NCI-H345 (cell line): ENCODE data around the gene NSF.
"Not testable (repeated sequence)": the region's sequence is repeated elsewhere in the genome, so short reads cannot be mapped to it uniquely, and the experiment has no call there.

Source experiments
- DNase-seq: peaks from one replicate; lab custom pipeline; 2025; lab: John Stamatoyannopoulos, UW

Gene NSF

DNA sequence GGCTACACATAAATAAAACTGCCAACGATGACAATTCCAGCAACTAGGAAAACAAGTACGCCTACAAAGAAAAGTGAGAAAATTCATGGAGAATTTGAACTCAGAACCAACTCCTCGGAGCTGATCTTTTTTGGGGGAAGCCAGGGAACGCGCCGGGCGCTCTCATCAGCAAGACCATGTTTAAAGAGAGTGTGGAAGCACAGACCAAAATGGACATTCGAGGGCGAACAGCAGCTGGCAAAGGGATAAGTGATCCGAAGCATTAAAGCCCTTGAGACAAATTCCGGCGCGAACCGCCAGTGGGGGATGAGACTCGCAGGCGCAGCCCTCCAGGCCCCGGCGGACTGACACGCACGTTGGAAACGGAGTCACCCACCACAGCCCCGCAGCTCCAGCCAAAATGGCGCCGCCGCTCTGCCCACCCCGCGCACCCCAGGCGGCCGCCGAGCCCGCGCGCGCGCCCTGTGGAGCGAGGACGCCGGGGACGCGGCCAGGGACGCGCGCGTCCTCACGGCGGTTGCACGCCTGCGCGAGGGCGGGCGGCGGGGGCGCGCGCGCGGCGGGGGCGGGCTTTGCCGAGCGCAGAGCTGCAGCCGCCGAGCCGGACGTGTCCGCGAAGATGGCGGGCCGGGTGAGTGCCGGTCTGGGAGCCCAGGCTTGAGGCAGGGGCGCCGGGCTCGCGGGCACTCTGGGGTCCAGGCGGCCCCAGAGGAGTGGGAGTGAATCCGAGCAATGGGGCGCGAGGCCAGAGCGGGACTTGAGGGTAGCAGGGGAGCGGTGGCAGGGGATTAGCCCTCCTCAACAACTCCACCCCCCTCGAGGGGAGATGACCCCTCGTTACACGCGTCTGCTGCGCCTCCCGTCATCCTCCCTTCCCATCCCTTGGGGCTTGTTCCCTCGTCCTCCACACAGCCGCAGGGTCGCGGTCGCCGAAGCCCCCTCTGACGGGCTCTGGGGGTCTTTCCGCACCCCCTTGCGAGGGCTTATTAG, at the start of gene NSF:
NSF (plus strand) TSS at position 513 of the 990 bp plus-strand sequence; CDS start at position 620, 107 bp downstream.
- DNase-seq: not testable (repeated sequence)

DNA sequence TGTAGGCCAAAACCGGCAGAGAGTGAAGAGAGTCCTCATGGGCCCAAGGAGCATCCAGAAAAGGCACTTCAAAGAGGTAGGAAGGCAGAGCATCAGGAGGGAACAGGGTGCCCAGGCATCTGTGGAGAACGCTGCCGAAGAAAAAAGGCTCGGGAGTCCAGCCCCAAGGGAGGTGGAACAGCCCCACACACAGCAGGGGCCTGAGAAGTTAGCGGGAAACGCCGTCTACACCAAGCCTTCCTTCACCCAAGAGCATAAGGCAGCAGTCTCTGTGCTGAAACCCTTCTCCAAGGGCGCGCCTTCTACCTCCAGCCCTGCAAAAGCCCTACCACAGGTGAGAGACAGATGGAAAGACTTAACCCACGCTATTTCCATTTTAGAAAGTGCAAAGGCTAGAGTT, 41.9 kb upstream of the NSF start:
- DNase-seq: not testable (repeated sequence)

DNA sequence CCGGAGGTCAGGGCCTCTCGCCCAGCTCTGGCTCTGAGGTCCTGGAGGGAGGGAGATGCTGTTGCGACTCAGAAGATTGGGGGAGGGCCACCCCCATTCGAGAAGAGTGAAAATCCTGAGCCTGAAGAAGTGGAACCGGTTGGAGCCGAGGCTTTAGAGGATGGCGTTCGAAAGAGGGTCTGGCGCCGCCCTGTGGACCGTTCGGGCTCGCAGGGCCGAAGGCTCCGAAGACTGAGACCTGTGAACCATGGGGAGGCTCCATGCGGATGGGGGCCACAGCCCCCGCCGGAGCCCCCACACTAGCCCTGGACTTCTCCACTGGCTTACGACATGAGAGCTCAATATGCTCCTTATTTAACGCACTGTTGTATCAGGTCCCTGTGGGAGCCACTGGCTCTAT, 31.3 kb upstream of the NSF start:
- not testable (repeated sequence) for DNase-seq

DNA sequence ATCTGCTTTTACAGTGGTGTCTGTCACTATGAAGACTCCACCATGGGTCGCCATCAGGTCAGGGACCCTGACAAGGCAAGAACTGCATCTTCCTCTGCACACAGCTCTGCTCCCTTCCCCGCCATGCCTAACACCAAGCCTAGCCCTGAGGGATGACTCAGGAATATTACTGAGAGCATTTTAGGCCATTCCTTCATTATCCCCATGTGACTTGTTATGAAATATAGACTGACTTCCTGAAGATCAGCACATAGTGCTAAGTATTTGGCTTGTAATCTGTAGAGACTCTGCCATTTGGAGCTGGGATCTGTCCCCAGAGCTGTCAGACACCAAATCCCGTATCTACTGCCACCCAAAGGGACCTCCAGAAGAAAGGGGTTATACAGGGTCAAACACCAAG, 30.4 kb upstream of the NSF start:
- not testable (repeated sequence) for DNase-seq

DNA sequence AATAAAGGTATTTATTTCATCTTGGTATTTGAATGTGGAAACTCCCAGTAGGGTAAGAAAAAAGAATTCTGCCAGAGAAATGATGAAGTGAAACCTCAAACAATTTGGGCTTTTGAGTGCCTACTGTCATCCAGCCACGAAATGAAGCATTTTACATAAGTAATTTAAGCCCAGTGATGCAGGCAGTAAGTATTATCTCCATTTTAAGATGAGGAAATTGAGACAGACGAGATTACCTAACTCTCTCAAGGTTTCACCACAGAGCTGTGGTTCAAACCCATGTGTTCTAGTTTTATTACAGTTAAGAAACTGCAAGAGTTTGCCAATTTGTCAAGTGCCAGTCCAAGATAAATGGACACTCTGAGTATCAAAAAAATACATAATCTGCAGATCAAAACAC, 24.2 kb upstream of the NSF start:
- DNase-seq: not testable (repeated sequence)

DNA sequence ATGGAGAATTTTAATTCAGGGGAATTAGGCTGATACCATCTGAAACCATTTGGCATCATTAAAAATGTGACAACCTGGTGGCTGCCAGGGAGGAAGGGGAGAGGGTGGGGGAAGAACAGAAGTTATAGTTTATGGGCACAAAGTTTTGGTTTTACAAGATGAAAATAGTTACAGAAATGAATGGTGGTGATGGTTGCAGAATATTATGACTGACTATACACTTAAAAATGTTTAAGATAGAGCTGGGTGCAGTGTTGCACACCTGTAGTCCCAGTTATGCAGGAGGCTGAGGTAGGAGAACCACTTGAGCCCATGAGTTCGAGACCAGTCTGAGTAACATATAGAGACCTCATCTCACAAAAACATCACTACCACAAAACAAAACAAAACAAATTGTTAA, 23.5 kb upstream of the NSF start:
- not testable (repeated sequence) for DNase-seq

DNA sequence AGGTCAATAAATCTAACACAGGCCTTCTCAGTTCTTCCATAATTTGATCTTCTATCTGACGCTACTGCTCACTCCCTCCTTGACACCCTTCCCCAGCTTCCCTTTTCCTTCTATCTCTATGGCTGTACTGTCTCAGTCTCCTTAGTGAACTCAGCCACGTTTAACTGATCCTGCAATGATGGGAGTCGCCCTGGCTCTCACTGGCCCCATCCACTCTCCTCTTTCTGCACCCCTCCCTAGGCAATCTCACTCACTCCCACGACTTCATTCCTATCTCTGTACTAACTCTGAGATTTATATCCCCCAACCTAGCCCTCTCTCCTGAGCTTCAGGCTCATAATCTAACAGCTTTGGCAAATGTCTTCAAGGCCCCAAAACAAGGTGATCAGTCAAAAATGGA, 18.7 kb upstream of the NSF start:
- not testable (repeated sequence) for DNase-seq

DNA sequence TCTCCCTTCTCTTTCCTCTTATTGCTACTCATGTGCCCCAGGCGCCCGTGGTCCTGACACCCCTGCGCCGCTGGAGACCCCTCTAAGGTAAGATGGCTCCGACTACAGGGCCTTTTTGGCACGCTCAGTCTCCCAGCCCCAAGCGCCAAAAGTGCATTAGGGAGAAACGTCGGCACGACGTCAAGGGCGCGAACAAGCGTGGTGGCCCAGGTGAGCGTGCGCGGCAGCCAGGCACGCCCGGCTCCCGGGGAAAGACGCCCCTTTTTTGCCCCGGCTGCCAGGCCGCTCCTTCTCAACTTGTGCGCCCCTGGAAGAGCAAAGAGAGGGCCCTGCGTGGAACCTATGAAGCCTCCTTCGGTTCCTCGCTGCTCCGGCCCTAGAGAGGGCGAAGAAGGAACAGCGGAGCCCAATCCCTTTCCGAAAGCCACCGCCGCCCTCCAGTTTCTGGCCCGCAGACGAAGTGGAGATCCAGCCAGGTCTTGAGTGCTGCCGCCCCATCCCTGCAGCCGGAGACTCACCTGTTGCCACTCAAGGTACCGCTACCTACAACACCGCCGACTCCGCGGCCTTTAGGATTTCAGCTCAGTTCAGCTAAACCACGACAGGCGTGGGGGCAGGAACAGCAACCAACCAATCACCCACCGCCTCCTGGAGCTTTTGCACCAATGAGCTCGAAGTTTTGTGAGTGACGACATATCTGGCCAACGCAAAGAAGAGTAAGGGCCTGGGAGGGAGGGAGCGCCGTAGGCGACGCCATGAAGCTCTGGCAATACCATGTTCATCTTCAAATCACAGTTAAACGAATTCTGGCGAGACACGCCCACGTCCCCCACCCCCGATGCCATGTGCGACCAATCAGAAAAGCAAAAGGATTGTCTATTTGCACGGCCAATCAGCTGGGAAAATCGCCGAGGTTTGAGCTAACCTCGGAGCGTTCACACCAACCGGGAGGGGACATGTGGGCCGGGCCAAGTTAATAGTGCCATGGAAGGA, 11.1 kb upstream of the NSF start, which contains the start of gene ARL17A:
ARL17A (minus strand) TSS at position 609 of the 993 bp plus-strand sequence. CDS start 3,369 bp downstream, outside the sequence.
- not testable (repeated sequence) for DNase-seq

DNA sequence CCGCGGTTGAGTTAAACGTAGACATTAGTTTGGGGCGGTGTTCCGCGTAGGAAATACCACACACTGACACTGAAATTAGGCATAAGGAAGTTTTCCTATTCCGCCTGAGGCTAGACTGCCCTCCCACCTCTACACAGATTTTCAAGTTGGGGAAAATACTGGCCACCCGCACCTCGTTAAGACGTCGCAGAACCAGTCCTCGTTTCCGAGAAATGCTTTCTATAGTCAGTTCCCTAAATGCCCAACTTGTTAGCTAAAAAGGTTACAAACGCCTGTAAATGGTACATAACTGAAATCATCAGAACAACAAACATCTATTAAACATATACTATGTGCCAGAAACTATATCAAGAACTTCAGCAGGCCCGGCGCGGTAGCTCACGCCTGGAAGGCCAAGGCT, 10.4 kb upstream of the NSF start:
- not testable (repeated sequence) for DNase-seq

DNA sequence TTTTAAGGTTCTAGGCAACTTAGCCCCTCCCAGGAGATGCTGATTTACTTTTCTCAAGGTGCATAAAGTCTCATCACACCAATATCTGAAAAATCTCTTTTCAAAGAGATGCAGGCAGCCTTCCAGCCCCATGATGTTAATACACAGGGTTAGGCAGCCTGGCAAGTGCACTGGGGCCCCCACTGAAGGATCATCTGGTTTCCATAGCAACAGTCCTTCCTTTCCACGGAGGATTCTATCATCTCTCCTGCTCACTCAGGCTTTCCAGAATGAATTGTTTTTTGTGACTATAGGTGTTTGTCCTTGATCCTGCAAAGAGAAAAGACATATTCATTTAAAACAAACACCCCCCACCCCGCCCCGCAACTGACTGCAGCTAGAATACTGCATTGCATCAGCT, 5.0 kb upstream of the NSF start:
- not testable (repeated sequence) for DNase-seq

DNA sequence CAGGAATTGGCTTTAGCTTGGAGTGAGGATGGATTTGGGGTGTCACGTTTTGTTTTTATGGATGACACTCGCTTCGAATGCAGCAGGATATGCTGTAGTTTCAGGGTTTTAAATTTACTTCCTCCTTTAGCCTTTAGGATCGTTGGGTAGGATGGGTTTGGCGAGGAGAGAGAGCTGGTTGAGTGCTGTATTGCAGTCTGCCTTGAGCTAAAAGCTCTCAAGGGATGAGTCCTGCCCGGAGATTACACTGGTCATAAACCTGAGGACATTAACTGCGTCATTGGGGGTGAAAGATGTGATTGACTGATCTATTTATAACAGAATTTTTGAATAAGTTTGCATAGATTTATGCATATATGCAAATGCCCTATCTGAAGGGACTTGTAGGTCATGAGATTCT, 863 bp downstream of the NSF start:
- DNase-seq: not testable (repeated sequence)

DNA sequence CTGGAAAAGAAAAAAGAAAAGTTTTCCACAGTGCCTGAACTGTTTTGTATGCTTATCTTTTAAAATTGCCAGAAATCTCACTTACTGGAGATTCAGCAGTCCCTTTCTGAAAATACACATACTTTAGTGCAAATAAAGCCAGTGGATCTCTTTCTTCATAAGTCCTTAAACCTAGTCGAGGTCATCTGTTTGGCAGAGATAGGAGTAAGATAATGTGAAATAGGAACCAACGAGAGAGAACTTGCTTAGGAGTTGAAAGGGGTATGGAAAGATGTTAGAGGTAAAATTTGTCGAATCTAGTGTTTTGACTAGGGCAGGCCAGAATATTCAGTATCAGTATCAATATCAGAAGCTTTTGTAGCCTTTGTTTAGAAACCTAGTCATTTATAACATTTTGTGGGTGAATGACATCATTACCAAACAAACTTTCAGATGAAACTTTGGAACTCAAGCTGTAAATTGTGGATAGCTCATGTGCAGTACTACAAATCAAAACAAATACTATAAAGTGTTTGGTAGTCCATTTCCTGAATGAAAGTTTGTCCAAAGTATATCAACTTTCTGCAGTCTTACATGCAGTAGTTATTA, 8.0 kb downstream of the NSF start:
- DNase-seq: not testable (repeated sequence)

DNA sequence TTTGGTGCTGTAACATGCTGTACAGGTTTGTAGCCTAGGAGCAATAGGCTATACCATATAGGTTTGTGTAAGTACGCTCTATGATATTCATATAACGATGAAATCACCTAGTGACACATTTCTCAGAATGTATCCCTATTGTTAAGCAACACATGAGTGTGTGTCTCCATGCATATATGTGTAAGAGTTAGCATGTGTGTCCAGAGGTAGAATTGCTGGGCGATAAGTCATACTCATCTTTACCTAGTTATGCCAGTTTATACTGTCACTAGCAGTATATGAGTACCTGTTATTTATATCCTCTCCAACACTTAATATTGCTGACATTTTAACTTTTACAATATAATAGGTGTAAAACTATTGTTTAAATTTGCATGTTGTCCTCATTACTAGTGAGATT, 10.3 kb downstream of the NSF start:
- not testable (repeated sequence) for DNase-seq

DNA sequence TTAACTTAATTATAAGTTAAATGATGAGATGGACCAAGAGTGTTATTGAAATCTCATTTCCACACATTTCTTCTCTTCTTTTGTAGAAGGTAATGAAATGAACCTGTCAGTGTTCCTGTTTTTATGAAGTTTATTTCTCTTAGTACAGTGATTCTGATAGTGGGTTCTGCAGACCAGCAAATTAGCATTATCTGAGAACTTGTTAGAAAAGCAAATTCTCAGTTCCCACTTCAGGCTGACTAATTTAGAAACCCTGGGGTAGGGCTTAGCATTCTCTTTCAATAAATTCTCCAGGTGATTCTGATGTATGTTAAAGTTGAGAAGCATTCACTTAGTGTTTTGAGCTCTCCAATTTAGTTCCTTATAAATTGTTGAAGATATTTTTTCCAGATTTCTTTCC, 12.7 kb downstream of the NSF start:
- not testable (repeated sequence) for DNase-seq

DNA sequence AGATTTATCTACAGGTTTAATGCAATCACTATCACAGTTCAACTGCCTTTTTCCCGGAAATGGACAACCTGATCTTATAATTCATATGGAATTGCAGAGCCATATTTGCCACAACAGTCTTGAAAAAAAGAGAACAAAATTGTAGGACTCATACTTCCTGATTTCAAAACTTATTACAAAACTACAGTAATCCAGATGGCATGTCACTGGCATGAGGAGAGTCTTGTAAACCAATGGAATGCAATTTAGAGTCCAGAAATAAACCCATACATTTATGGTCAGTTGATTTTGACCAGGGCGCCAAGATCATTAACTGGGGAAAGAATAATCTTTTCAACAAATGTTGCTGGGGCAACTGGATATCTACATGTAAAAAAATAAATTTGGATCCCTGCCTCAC, 20.8 kb downstream of the NSF start:
- not testable (repeated sequence) for DNase-seq

DNA sequence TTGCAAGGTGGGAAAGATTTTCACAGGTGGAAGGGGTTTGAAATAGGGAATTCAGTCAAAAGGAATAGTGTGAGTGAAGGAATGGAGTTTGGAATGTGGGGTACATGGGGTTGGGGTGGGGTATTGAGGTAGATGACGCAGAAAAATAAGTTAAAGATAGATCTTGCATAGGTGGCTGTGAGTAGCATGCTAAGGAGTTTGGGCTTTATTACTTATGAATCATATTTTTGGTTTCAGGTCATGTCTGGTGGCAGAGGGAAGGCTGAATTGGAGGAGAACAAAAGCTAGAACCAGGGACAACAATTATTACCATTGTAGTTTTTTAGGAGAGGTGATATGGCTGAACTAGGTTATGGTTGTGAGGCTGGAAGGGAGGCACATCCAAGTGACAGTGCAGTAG, 23.4 kb downstream of the NSF start:
- not testable (repeated sequence) for DNase-seq

DNA sequence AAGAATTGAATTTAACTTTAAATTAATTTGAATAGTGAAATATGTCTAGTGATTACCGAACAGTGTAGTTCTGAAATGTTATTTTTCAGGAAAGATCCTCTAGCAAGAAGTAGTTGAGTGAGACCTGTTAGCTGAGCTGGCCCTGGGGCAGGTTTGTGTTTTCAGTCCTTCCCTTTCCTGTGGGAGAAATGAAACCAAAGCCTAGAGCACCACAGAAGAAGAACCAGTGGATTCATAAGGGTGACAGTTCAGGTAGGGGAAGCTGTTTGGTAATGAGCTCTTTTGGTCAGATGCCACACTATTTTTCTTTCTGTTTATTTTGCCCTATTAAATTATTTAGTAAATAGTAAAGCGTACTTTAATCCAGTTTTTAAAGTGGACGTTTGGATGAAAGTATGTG, 26.7 kb downstream of the NSF start:
- not testable (repeated sequence) for DNase-seq

DNA sequence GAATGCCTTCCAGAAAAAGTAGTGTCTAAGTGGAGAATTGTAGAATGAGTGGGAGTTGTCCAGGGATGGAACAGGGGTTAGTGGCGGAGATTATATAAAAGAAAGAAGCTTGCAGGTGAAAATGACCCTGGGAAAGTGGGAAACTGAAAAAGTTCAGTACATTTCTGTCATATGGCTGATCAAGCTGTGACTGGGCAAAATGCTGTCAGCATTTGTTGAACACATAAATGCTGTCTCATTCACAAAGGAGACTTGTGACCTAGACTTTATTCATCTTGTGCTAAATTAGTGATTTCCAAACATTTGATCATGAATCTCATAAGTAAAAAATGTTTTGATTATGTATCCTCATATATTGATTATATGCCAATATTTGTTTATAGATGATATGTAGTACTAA, 28.5 kb downstream of the NSF start:
- not testable (repeated sequence) for DNase-seq

DNA sequence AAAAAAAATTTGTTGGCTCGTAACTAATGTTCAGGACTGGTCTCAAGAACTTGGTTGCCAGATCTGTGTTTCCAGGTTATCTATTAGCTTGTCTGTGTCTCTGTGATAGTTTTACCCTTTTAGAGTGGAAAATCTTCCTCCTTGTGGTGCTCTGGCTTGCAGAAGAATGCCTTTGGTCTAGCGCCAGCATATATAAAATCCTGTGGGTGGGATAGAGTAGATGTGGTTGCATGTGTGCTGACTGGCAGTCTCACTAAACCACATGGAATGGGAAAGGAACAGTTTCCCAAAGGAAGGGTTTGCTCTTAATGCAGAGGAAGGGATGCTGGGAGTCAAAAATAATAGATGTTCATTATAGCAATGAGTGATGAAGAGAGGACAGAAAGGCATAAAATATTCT, 33.3 kb downstream of the NSF start:
- not testable (repeated sequence) for DNase-seq

DNA sequence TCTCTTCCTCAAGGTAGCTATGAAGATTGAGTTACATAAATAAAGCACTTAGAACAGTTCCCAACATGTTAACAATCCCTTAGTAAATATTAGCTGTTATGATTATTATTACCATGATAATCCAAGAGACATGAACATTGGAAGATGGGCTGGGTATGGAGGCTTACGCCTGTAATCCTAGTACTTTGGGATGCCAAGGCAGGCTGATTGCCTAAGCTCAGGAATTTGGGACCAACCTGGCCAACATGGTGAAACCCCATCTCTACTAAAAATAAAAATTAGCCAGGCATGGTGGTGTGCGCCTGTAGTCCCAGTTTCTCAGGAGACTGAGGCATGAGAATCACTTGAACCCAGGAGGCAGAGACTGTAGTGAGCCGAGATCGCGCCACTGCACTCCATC, 34.3 kb downstream of the NSF start:
- DNase-seq: not testable (repeated sequence)

DNA sequence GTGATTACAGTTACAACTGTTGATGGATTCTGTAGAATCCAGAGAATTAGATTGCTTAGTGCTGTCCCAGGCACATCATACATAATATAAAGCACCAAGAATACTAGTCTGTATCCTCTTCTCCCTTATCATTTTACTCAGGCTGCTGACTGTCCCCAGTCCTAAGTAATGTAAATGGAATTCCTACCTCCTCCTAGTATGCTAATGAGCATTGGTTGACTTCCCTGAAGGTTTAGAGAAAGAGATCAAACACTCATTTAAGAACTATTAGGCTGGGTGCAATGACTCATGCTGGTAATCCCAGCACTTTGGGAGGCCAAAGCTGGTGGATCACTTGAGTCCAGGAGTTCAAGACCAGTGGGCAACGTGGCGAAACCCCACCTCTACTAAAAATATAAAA, 37.0 kb downstream of the NSF start:
- not testable (repeated sequence) for DNase-seq
